Neuronal stem cell (in vitro differentiated cells): ENCODE data around the gene ANKMY1.

Experiments
- DNase-seq: peaks from one replicate; pipeline ENCODE4 v3.0.0-alpha.2; 2013; ENCODE audit warnings: low spot score
- H2AFZ ChIP-seq: one replicate; pipeline ENCODE4 v1.6.1; 2013; ENCODE audit warnings: mild to moderate bottlenecking, low read length, inconsistent platforms
- H2AK5ac ChIP-seq: 2 replicates; pipeline ENCODE4 v1.6.1; 2013; ENCODE audit warnings: low read depth, mild to moderate bottlenecking, inconsistent platforms, low read length, moderate library complexity, mixed read lengths
- H2BK120ac ChIP-seq: 2 replicates; pipeline ENCODE4 v1.6.1; 2013; ENCODE audit warnings: low read depth, mild to moderate bottlenecking, inconsistent platforms, low read length, moderate library complexity, mixed read lengths
- H2BK12ac ChIP-seq: one replicate; pipeline ENCODE4 v1.6.1; 2013; ENCODE audit warnings: low read length, inconsistent platforms
- H2BK15ac ChIP-seq: 2 replicates; pipeline ENCODE4 v1.6.1; 2013; ENCODE audit warnings: mild to moderate bottlenecking, low read length, inconsistent platforms, mixed read lengths
- H2BK5ac ChIP-seq: one replicate; pipeline ENCODE4 v1.6.1; 2013; ENCODE audit warnings: inconsistent platforms, mild to moderate bottlenecking, low read length, moderate library complexity
- H3K14ac ChIP-seq: one replicate; pipeline ENCODE4 v1.6.1; 2013; ENCODE audit warnings: low read length, inconsistent platforms
- H3K18ac ChIP-seq: 2 replicates; pipeline ENCODE4 v1.6.1; 2013; ENCODE audit warnings: low read length, inconsistent platforms
- H3K23ac ChIP-seq: 2 replicates; pipeline ENCODE4 v1.6.1; 2013; ENCODE audit warnings: low read depth, mild to moderate bottlenecking, mixed read lengths, low read length, inconsistent platforms; ENCODE audit not compliant: poor library complexity
- H3K27ac ChIP-seq: replicated peaks from 3 replicates; pipeline ENCODE4 v1.5.1; 2013; ENCODE audit warnings: low read length, inconsistent platforms
- H3K27me3 ChIP-seq, 3 experiments: 2 replicates each; pipeline ENCODE4 v1.6.1; 2013; ENCODE audit warnings: low read length in 3 of 3, mild to moderate bottlenecking in 2 of 3, inconsistent platforms in 1 of 3, low read depth in 1 of 3, mixed read lengths in 1 of 3, moderate library complexity in 1 of 3; ENCODE audit not compliant: control insufficient read depth in 3 of 3, insufficient read depth in 3 of 3
- H3K36me3 ChIP-seq, 2 donors: replicated peaks in 1 of 2; 2 replicates each; pipeline ENCODE4 v1.6.1; 2013; ENCODE audit warnings: low read length in 2 of 2; ENCODE audit not compliant: control insufficient read depth in 2 of 2, insufficient read depth in 2 of 2
- H3K4ac ChIP-seq: 2 replicates; pipeline ENCODE4 v1.6.1; 2013; ENCODE audit warnings: inconsistent platforms, mild to moderate bottlenecking, low read length, moderate library complexity
- H3K4me1 ChIP-seq, 2 donors: 1 replicate in 1 of 2; 2 replicates in 1 of 2; pipeline ENCODE4 v1.6.1; 2013; ENCODE audit warnings: low read length in 2 of 2, low read depth in 1 of 2; ENCODE audit not compliant: control insufficient read depth in 2 of 2, insufficient read depth in 1 of 2
- H3K4me2 ChIP-seq: one replicate; pipeline ENCODE4 v1.6.1; 2013; ENCODE audit warnings: mild to moderate bottlenecking, low read length, inconsistent platforms; ENCODE audit not compliant: insufficient read depth, poor library complexity, severe bottlenecking
- H3K4me3 ChIP-seq, 2 donors: 2 replicates each; pipeline ENCODE4 v1.5.1; 2013; ENCODE audit warnings: low read length in 2 of 2, mild to moderate bottlenecking in 2 of 2, inconsistent platforms in 1 of 2, moderate library complexity in 1 of 2
- H3K79me1 ChIP-seq: one replicate; pipeline ENCODE4 v1.6.1; 2013; ENCODE audit warnings: low read depth, mild to moderate bottlenecking, inconsistent platforms, low read length, moderate library complexity
- H3K9ac ChIP-seq: one replicate; pipeline ENCODE4 v1.6.1; 2013; ENCODE audit warnings: mild to moderate bottlenecking, low read depth, low read length, inconsistent platforms; ENCODE audit not compliant: poor library complexity
- H3K9me3 ChIP-seq, 2 donors: replicated peaks in 1 of 2; 2 replicates each; pipeline versions ENCODE3 to v1.6.1; 2013; ENCODE audit warnings: low read length in 2 of 2, mild to moderate bottlenecking in 2 of 2, inconsistent platforms in 1 of 2, low read depth in 1 of 2, mixed read lengths in 1 of 2, moderate library complexity in 1 of 2; ENCODE audit not compliant: control insufficient read depth in 2 of 2, insufficient read depth in 1 of 2
- H4K8ac ChIP-seq: one replicate; pipeline ENCODE4 v1.6.1; 2013; ENCODE audit warnings: low read depth, mild to moderate bottlenecking, inconsistent platforms, low read length, moderate library complexity
- H4K91ac ChIP-seq: one replicate; pipeline ENCODE4 v1.6.1; 2013; ENCODE audit warnings: low read length, low read depth, mild to moderate bottlenecking, inconsistent platforms; ENCODE audit not compliant: poor library complexity
- WGBS, 2 donors: extraction: QIAGEN DNeasy Blood & Tissue Kit; methylation state at CpG; one replicate each; pipeline ENCODE4 v1.1.7; 2013; ENCODE audit warnings: missing lambda C conversion rate in 2 of 2, mixed read lengths in 1 of 2; ENCODE audit not compliant: insufficient read length in 2 of 2, insufficient replicate concordance in 1 of 2; ENCODE audit errors: extremely low coverage in 2 of 2; 5-methylcytosine and 5-hydroxymethylcytosine counted together

Gene ANKMY1

DNA sequence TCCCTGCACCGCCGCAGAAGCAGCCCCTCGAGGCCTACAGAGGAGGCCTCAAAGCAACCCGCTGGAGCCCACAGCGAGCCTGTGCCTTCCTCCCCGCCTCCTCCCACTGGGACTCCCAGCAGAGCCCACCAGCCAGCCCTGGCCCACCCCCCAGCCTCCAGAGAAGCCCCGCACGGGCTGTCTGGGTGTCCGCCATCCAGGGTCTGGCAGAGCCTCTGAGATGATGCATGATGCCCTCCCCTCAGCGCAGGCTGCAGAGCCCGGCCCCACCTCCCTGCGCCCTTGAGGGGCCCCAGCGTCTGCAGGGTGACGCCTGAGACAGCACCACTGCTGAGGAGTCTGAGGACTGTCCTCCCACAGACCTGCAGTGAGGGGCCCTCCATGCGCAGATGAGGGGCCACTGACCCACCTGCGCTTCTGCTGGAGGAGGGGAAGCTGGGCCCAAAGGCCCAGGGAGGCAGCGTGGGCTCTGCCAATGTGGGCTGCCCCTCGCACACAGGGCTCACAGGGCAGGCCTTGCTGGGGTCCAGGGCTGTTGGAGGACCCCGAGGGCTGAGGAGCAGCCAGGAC lies 91.1 kb downstream of the ANKMY1 start:
- no peak overlapping the region for H2BK12ac ChIP-seq
- H3K79me1 ChIP-seq = peaks cover 9% of the 10 kb centered on the region
- no peak overlapping the region for H2BK15ac ChIP-seq
- H3K9me3 ChIP-seq = peaks cover 0 to 6% of the 10 kb centered on the region in 2 donors
- peak overlapping the region; percentile 32 for H4K8ac ChIP-seq
- no peak overlapping the region for H2AK5ac ChIP-seq
- no peak for DNase-seq
- H3K18ac ChIP-seq = no peak overlapping the region
- no peak overlapping the region for H3K27ac ChIP-seq
- H3K23ac ChIP-seq = peak overlapping the region; percentile 29
- H3K36me3 ChIP-seq = peaks cover 38 to 48% of the 10 kb centered on the region in 2 donors
- no peak overlapping the region for H4K91ac ChIP-seq
- no peak overlapping the region for H3K4ac ChIP-seq
- peaks cover 0 to 2% (median 0%) of the 10 kb centered on the region in 3 experiments for H3K27me3 ChIP-seq
- no peak overlapping the region for H3K9ac ChIP-seq
- no peak overlapping the region for H3K4me2 ChIP-seq
- peak overlapping the region; percentile 5 for H2BK5ac ChIP-seq
- H3K14ac ChIP-seq = no peak overlapping the region
- no CpG with 5 or more reads among the region's 19 CpGs for WGBS, 2 donors
- H2BK120ac ChIP-seq = no peak overlapping the region
- no peak overlapping the region for H2AFZ ChIP-seq
- peaks cover 7 to 11% of the 10 kb centered on the region in 2 donors for H3K4me1 ChIP-seq
- H3K4me3 ChIP-seq = no peak overlapping the region

DNA sequence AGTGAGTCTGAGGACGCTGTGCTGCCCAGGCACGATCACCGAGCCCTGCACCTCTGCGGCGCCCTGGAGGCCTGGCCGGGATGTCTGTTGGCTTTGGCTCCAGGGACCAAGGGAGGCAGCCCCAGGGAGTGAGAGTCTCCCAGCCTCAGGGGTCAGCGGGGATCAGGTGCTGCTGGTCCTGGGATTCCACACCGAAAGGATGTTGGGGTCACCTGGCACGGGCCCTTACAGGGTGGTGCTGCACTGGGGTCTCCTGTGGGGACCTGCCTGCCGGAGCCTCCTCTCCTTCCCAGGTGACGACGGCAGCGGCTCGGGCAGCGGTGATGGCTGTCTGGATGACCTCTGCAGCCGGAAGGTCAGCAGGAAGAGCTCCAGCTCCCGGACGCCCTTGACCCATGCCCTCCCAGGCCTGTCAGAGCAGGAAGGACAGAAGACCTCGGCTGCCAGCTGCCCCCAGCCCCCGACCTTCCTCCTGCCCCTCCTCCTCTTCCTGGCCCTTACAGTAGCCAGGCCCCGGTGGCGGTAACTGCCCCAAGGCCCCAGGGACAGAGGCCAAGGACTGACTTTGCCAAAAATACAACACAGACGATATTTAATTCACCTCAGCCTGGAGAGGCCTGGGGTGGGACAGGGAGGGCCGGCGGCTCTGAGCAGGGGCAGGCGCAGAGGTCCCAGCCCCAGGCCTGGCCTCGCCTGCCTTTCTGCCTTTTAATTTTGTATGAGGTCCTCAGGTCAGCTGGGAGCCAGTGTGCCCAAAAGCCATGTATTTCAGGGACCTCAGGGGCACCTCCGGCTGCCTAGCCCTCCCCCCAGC lies 91.8 kb downstream of the ANKMY1 start:
- no peak overlapping the region for H3K23ac ChIP-seq
- no peak overlapping the region for H3K18ac ChIP-seq
- no peak overlapping the region for H3K9ac ChIP-seq
- no peak overlapping the region for H2BK15ac ChIP-seq
- H2AFZ ChIP-seq = no peak overlapping the region
- no CpG with 5 or more reads among the region's 28 CpGs for WGBS, 2 donors
- no peak for DNase-seq
- no peak overlapping the region for H2BK5ac ChIP-seq
- H3K79me1 ChIP-seq = peaks cover 11% of the 10 kb centered on the region
- no peak overlapping the region for H2BK12ac ChIP-seq
- H2AK5ac ChIP-seq = no peak overlapping the region
- peaks cover 38 to 55% of the 10 kb centered on the region in 2 donors for H3K36me3 ChIP-seq
- no peak overlapping the region for H3K4ac ChIP-seq
- H3K27ac ChIP-seq = no peak overlapping the region
- no peak overlapping the region for H2BK120ac ChIP-seq
- peaks cover 0 to 2% (median 0%) of the 10 kb centered on the region in 3 experiments for H3K27me3 ChIP-seq
- peaks cover 0 to 6% of the 10 kb centered on the region in 2 donors for H3K9me3 ChIP-seq
- no peak overlapping the region for H4K91ac ChIP-seq
- peaks cover 7 to 11% of the 10 kb centered on the region in 2 donors for H3K4me1 ChIP-seq
- H3K4me2 ChIP-seq = no peak overlapping the region
- no peak overlapping the region for H3K4me3 ChIP-seq
- H4K8ac ChIP-seq = no peak overlapping the region
- no peak overlapping the region for H3K14ac ChIP-seq

DNA sequence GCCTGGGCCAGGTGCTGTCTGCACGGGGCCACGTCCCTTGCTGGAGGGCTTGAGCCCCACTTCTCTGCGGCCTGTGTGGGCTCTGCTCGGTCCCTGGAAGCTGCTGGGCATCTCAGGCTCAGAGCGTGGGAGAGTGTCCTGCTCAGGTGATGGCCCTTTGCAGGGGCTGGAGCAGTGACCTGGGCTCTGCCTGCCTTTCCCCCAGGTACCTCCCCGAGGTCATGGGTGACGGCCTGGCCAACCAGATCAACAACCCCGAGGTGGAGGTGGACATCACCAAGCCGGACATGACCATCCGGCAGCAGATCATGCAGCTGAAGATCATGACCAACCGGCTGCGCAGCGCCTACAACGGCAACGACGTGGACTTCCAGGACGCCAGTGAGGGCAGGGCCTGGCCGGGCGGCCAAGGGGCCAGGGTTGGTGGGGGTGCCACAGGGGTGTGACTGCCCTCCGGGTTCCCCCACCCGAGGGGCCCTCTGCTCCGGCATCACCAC lies 92.5 kb downstream of the ANKMY1 start:
- no peak overlapping the region for H4K8ac ChIP-seq
- peaks cover 11% of the 10 kb centered on the region for H3K79me1 ChIP-seq
- H3K9me3 ChIP-seq = peaks cover 0 to 6% of the 10 kb centered on the region in 2 donors
- H3K27me3 ChIP-seq = peaks cover 0 to 2% (median 0%) of the 10 kb centered on the region in 3 experiments
- H2BK15ac ChIP-seq = no peak overlapping the region
- H3K9ac ChIP-seq = peak overlapping the region; percentile 60
- peaks cover 38 to 57% of the 10 kb centered on the region in 2 donors for H3K36me3 ChIP-seq
- H3K14ac ChIP-seq = no peak overlapping the region
- H3K4ac ChIP-seq = no peak overlapping the region
- no peak overlapping the region for H3K4me3 ChIP-seq
- H3K4me2 ChIP-seq = no peak overlapping the region
- H3K23ac ChIP-seq = peak overlapping the region; percentile 43
- H2BK120ac ChIP-seq = no peak overlapping the region
- H3K18ac ChIP-seq = no peak overlapping the region
- H3K4me1 ChIP-seq = peaks cover 7 to 11% of the 10 kb centered on the region in 2 donors
- H4K91ac ChIP-seq = no peak overlapping the region
- H2AFZ ChIP-seq = no peak overlapping the region
- no peak overlapping the region for H2AK5ac ChIP-seq
- DNase-seq = no peak
- WGBS, 2 donors = no CpG with 5 or more reads among the region's 22 CpGs
- no peak overlapping the region for H3K27ac ChIP-seq
- H2BK5ac ChIP-seq = peak overlapping the region; percentile 39
- peak overlapping the region; percentile 22 for H2BK12ac ChIP-seq
